SKM-1 treated with dmso at 0.1 percent for 144 hours (cell line): ENCODE results near the gene PLB1.
"Not testable (repeated sequence)": the region's sequence is repeated elsewhere in the genome, so short reads cannot be mapped to it uniquely, and the experiment has no call there.

Experiments used
- DNase-seq: peaks from one replicate; lab custom pipeline; 2025; ENCODE audit not compliant: unreplicated experiment; lab: John Stamatoyannopoulos, UW

The PLB1 gene

GRCh38 chr2:28469304-28469703, 26.6 kb upstream of the PLB1 start:
- DNase-seq: no peak

- DNase-seq: peak; percentile 55
These were observed 25.8 kb upstream of the PLB1 start for GRCh38 chr2:28469947-28470535.

- no peak for DNase-seq
These were observed 25.1 kb upstream of the PLB1 start for GRCh38 chr2:28470759-28471158.

- DNase-seq: no peak
These were observed 24.6 kb upstream of the PLB1 start for GRCh38 chr2:28471214-28471613.

GRCh38 chr2:28471701-28472236, 24.1 kb upstream of the PLB1 start:
- no peak for DNase-seq

- DNase-seq: not testable (repeated sequence)
These were observed 23.2 kb upstream of the PLB1 start for GRCh38 chr2:28472641-28473040.

GRCh38 chr2:28475088-28475595, 20.7 kb upstream of the PLB1 start:
- no peak for DNase-seq

- DNase-seq: no peak
These were observed 18.8 kb upstream of the PLB1 start for GRCh38 chr2:28477087-28477486.

- DNase-seq: no peak
These were observed 18.2 kb upstream of the PLB1 start for GRCh38 chr2:28477645-28478044.

GRCh38 chr2:28480403-28481049, 15.3 kb upstream of the PLB1 start:
- no peak for DNase-seq

GRCh38 chr2:28481905-28482304, 14.0 kb upstream of the PLB1 start:
- no peak for DNase-seq

GRCh38 chr2:28484835-28485234, 11.0 kb upstream of the PLB1 start:
- DNase-seq: no peak

- DNase-seq: no peak
These were observed 9.3 kb upstream of the PLB1 start for GRCh38 chr2:28486526-28486925.

- no peak for DNase-seq
These were observed 8.6 kb upstream of the PLB1 start for GRCh38 chr2:28487258-28487657.

GRCh38 chr2:28488083-28488830, 7.6 kb upstream of the PLB1 start:
- DNase-seq: no peak

- DNase-seq: no peak
These were observed 6.8 kb upstream of the PLB1 start for GRCh38 chr2:28488858-28489575.

GRCh38 chr2:28490558-28490957, 5.3 kb upstream of the PLB1 start:
- no peak for DNase-seq

- no peak for DNase-seq
These were observed 3.6 kb upstream of the PLB1 start for GRCh38 chr2:28492282-28492681.

GRCh38 chr2:28493636-28494035, 2.2 kb upstream of the PLB1 start:
- DNase-seq: no peak

- no peak for DNase-seq
These were observed 921 bp downstream of the PLB1 start for GRCh38 chr2:28496781-28497180.

- DNase-seq: no peak
These were observed 1.3 kb downstream of the PLB1 start for GRCh38 chr2:28497206-28497605.
